WTC11 (cell line): Measurements from ENCODE around the gene CCDC6. TPM values are rescaled to one million over a fixed set of nuclear protein-coding genes. Genes with fewer than 3 reads are reported as not detected.

Experiments used
- ATAC-seq: fragments of 200-7000 bp; cut with Tn5 transposase; 2 replicates; pipeline ENCODE4 v1.10.0; 2021; ENCODE audit warnings: mild to moderate bottlenecking, moderate library complexity
- CTCF ChIA-PET: fragments of 300-600 bp; sonication (Branson Sonifier 250); formaldehyde crosslinking; loops from one replicate; lab custom pipeline; 2021; ENCODE audit warnings: antibody characterized with exemption; lab: Charles Lee
- POLR2A ChIA-PET: fragments of 350-600 bp; sonication (Branson Sonifier 250); formaldehyde crosslinking; loops from one replicate; lab custom pipeline; 2021; ENCODE audit warnings: antibody characterized with exemption; lab: Charles Lee
- DNase-seq: peaks from one replicate; pipeline ENCODE4 v3.0.0; 2021; ENCODE audit warnings: low spot score
- H3K27ac Mint-ChIP-seq: 2 replicates; pipeline ENCODE4 v1.8.0; 2021; ENCODE audit warnings: mixed read lengths
- H3K27me3 Mint-ChIP-seq: 2 replicates; pipeline ENCODE4 v1.8.0; 2021; ENCODE audit warnings: low read depth, mild to moderate bottlenecking, moderate library complexity, mixed read lengths
- H3K36me3 Mint-ChIP-seq: 2 replicates; pipeline ENCODE4 v1.8.0; 2021; ENCODE audit warnings: mixed read lengths
- H3K4me1 Mint-ChIP-seq: 2 replicates; pipeline ENCODE4 v1.8.0; 2022; ENCODE audit warnings: mixed read lengths
- H3K4me3 Mint-ChIP-seq: 2 replicates; pipeline ENCODE4 v1.8.0; 2021; ENCODE audit warnings: mild to moderate bottlenecking, moderate library complexity, mixed read lengths
- H3K9me3 Mint-ChIP-seq: 2 replicates; pipeline ENCODE4 v1.8.0; 2021; ENCODE audit warnings: mixed read lengths
- ERG ChIP-seq: fragments of 250-450 bp; sonication (Bioruptor Pico); IDR thresholded peaks from 2 replicates; pipeline ENCODE4 v1.8.0; 2021; ENCODE audit warnings: mild to moderate bottlenecking
- FOXJ3 ChIP-seq: sonication (generic); formaldehyde crosslinking; IDR thresholded peaks from 2 replicates; pipeline ENCODE4 v1.9.0; 2021; ENCODE audit warnings: missing genetic modification reagents, mild to moderate bottlenecking, borderline replicate concordance
- FOXK1 ChIP-seq: sonication (generic); formaldehyde crosslinking; IDR thresholded peaks from 2 replicates; pipeline ENCODE4 v1.8.0; 2022; ENCODE audit warnings: mild to moderate bottlenecking, moderate library complexity, missing genetic modification reagents
- GABPB1 ChIP-seq: sonication (generic); formaldehyde crosslinking; IDR thresholded peaks from 2 replicates; pipeline ENCODE4 v1.8.1; 2023; ENCODE audit warnings: mild to moderate bottlenecking, missing genetic modification reagents
- GTF2I ChIP-seq: fragments of 250-450 bp; sonication (Bioruptor Pico); conservative IDR thresholded peaks from 2 replicates; pipeline ENCODE4 v1.4.0; 2021; ENCODE audit warnings: mild to moderate bottlenecking
- NFYB ChIP-seq: sonication (generic); formaldehyde crosslinking; conservative IDR thresholded peaks from 2 replicates; pipeline ENCODE4 v1.8.0; 2022; ENCODE audit warnings: low read depth, missing genetic modification reagents
- PRRX2 ChIP-seq: fragments of 250-450 bp; sonication (Bioruptor Pico); IDR thresholded peaks from 2 replicates; pipeline ENCODE4 v1.8.0; 2021; ENCODE audit warnings: mild to moderate bottlenecking
- SMAD3 ChIP-seq: sonication (generic); formaldehyde crosslinking; IDR thresholded peaks from 2 replicates; pipeline ENCODE4 v1.8.0; 2022; ENCODE audit warnings: missing genetic modification reagents, mild to moderate bottlenecking, borderline replicate concordance
- STAT6 ChIP-seq: sonication (generic); formaldehyde crosslinking; conservative IDR thresholded peaks from 2 replicates; pipeline ENCODE4 v1.8.1; 2023; ENCODE audit warnings: mild to moderate bottlenecking, low read depth, missing genetic modification reagents, moderate library complexity
- ZBTB21 ChIP-seq: sonication (generic); formaldehyde crosslinking; IDR thresholded peaks from 2 replicates; pipeline ENCODE4 v1.8.1; 2023; ENCODE audit warnings: mild to moderate bottlenecking, missing genetic modification reagents, borderline replicate concordance
- ZNF138 ChIP-seq: sonication (generic); formaldehyde crosslinking; conservative IDR thresholded peaks from 2 replicates; pipeline ENCODE4 v1.8.1; 2022; ENCODE audit warnings: mild to moderate bottlenecking, moderate library complexity, missing genetic modification reagents
- ZNF263 ChIP-seq: sonication (generic); formaldehyde crosslinking; IDR thresholded peaks from 2 replicates; pipeline ENCODE4 v1.8.1; 2022; ENCODE audit warnings: low read depth, mild to moderate bottlenecking, moderate library complexity, missing genetic modification reagents
- total RNA-seq: library from RNA; stranded (reverse); gene quantifications from 3 replicates; pipeline ENCODE4 v1.2.3, GENCODE V29; 2021
- TF ChIP-seq, protein P1 (sequence below): sonication (generic); formaldehyde crosslinking; IDR thresholded peaks from 2 replicates; pipeline ENCODE4 v1.8.1; 2022; ENCODE audit warnings: mild to moderate bottlenecking, missing genetic modification reagents, moderate library complexity, borderline replicate concordance
- TF ChIP-seq, protein P2 (sequence below): sonication (generic); formaldehyde crosslinking; IDR thresholded peaks from 2 replicates; pipeline ENCODE4 v1.8.1; 2023; ENCODE audit warnings: mild to moderate bottlenecking, missing genetic modification reagents, moderate library complexity
- TF ChIP-seq, protein P3 (sequence below): fragments of 250-450 bp; sonication (Bioruptor Pico); IDR thresholded peaks from 2 replicates; pipeline ENCODE4 v1.9.0; 2021; ENCODE audit warnings: moderate library complexity, mild to moderate bottlenecking, inconsistent platforms, borderline replicate concordance
- TF ChIP-seq, protein P4 (sequence below): sonication (generic); formaldehyde crosslinking; IDR thresholded peaks from 2 replicates; pipeline ENCODE4 v1.8.1; 2023; ENCODE audit warnings: mild to moderate bottlenecking, missing genetic modification reagents, moderate library complexity
- TF ChIP-seq, protein P5 (sequence below): sonication (generic); formaldehyde crosslinking; IDR thresholded peaks from 2 replicates; pipeline ENCODE4 v1.8.0; 2022; ENCODE audit warnings: mild to moderate bottlenecking, missing genetic modification reagents
- TF ChIP-seq, protein P6 (sequence below): sonication (generic); formaldehyde crosslinking; IDR thresholded peaks from 2 replicates; pipeline ENCODE4 v1.8.0; 2022; ENCODE audit warnings: mild to moderate bottlenecking, missing genetic modification reagents

The CCDC6 gene
- total RNA-seq, 1 experiment from 2014 or later, result 55.2 TPM

DNA sequence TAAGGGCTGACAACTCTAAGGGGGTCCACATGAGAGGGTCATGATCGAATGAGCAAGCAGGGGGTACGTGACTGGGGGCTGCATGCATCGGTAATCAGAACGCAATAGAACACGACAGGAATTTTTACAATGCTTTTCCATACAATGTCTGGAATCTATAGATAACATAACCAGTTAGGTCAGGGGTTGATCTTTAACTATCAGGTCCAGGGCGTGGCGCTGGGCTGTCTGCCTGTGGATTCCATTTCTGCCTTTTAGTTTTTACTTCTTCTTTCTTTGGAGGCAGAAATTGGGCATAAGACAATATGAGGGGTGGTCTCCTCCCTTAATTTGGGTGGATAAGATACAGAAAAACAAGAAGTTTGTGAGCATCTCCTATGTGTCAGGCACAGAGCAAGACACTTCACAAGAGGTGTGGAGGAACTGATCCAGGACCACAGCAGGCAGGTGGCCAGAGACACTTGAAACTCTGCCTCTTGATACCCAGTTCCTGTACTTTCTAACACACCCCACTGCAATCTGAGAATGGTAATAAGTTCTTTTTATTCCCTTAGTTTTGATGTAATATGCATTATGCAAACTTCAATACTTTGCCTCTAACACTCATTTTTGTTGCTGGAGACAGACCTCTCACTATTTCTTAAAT lies 135.1 kb downstream of the CCDC6 start (continued):
- TF ChIP-seq, protein P1, sequence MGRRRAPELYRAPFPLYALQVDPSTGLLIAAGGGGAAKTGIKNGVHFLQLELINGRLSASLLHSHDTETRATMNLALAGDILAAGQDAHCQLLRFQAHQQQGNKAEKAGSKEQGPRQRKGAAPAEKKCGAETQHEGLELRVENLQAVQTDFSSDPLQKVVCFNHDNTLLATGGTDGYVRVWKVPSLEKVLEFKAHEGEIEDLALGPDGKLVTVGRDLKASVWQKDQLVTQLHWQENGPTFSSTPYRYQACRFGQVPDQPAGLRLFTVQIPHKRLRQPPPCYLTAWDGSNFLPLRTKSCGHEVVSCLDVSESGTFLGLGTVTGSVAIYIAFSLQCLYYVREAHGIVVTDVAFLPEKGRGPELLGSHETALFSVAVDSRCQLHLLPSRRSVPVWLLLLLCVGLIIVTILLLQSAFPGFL (CRISPR knock-in tag), result no peak
- TF ChIP-seq, protein P2, sequence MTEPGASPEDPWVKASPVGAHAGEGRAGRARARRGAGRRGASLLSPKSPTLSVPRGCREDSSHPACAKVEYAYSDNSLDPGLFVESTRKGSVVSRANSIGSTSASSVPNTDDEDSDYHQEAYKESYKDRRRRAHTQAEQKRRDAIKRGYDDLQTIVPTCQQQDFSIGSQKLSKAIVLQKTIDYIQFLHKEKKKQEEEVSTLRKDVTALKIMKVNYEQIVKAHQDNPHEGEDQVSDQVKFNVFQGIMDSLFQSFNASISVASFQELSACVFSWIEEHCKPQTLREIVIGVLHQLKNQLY (CRISPR knock-in tag), result no peak
- TF ChIP-seq ZBTB21, result no peak

GRCh38 chr10:59770689-59771088 lies 135.7 kb downstream of the CCDC6 start:
- H3K27ac Mint-ChIP-seq, result no peak overlapping the region
- ATAC-seq, result no peak
- H3K27me3 Mint-ChIP-seq, result no peaks in the 10 kb centered on the region; the same call in none of the 2 replicates

More at GRCh38 chr10:59770689-59771088, 135.7 kb downstream of the CCDC6 start:
- POLR2A ChIA-PET, result no interaction called here
- H3K4me3 Mint-ChIP-seq, result no peak overlapping the region
- TF ChIP-seq FOXK1 (CRISPR knock-in tag), result no peak
- TF ChIP-seq ERG, result no peak
- TF ChIP-seq NFYB (CRISPR knock-in tag), result no peak
- no peak for TF ChIP-seq GABPB1 (CRISPR knock-in tag)
- TF ChIP-seq STAT6 (CRISPR knock-in tag), result no peak
- TF ChIP-seq, protein P3, sequence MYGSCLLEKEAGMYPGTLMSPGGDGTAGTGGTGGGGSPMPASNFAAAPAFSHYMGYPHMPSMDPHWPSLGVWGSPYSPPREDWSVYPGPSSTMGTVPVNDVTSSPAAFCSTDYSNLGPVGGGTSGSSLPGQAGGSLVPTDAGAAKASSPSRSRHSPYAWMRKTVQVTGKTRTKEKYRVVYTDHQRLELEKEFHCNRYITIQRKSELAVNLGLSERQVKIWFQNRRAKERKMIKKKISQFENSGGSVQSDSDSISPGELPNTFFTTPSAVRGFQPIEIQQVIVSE (CRISPR knock-in tag), result no peak
- TF ChIP-seq, protein P4, sequence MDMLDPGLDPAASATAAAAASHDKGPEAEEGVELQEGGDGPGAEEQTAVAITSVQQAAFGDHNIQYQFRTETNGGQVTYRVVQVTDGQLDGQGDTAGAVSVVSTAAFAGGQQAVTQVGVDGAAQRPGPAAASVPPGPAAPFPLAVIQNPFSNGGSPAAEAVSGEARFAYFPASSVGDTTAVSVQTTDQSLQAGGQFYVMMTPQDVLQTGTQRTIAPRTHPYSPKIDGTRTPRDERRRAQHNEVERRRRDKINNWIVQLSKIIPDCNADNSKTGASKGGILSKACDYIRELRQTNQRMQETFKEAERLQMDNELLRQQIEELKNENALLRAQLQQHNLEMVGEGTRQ (CRISPR knock-in tag), result no peak
- TF ChIP-seq PRRX2, result no peak
- TF ChIP-seq, protein P5, sequence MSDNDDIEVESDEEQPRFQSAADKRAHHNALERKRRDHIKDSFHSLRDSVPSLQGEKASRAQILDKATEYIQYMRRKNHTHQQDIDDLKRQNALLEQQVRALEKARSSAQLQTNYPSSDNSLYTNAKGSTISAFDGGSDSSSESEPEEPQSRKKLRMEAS, result no peak
- no peak for TF ChIP-seq SMAD3 (CRISPR knock-in tag)
- no peak for TF ChIP-seq ZNF263 (CRISPR knock-in tag)
- no peak for TF ChIP-seq GTF2I
- TF ChIP-seq, protein P1 (CRISPR knock-in tag), result no peak
- no peak for TF ChIP-seq FOXJ3
- TF ChIP-seq ZNF138, result no peak
- TF ChIP-seq, protein P6, sequence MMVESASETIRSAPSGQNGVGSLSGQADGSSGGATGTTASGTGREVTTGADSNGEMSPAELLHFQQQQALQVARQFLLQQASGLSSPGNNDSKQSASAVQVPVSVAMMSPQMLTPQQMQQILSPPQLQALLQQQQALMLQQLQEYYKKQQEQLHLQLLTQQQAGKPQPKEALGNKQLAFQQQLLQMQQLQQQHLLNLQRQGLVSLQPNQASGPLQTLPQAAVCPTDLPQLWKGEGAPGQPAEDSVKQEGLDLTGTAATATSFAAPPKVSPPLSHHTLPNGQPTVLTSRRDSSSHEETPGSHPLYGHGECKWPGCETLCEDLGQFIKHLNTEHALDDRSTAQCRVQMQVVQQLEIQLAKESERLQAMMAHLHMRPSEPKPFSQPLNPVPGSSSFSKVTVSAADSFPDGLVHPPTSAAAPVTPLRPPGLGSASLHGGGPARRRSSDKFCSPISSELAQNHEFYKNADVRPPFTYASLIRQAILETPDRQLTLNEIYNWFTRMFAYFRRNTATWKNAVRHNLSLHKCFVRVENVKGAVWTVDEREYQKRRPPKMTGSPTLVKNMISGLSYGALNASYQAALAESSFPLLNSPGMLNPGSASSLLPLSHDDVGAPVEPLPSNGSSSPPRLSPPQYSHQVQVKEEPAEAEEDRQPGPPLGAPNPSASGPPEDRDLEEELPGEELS (CRISPR knock-in tag), result no peak
- TF ChIP-seq, all 79 proteins: peak for 0
- Mint-ChIP-seq H3K36me3 (peaks cover 41% of the 10 kb centered on the region), H3K9me3 (peaks cover 60% of the 10 kb centered on the region), H3K4me1 (no peaks in the 10 kb centered on the region)
- no peak for DNase-seq
- CTCF ChIA-PET, result no interaction called here
